Activated naive CD4-positive, alpha-beta T cell treated with anti-CD3 and anti-CD28 coated beads, Interleukin-2, amount 50 U/mL, for 72 hours (primary cell): ENCODE measurements around the gene LRP1B. TPM values are rescaled to one million over a fixed set of nuclear protein-coding genes. Genes with fewer than 3 reads are reported as not detected.
"Not testable (repeated sequence)": the region's sequence is repeated elsewhere in the genome, so short reads cannot be mapped to it uniquely, and the experiment has no call there.

Experiments
- ATAC-seq, 2 donors: fragments of 150-1000 bp; cut with Tn5 transposase; 2 replicates each; pipeline ENCODE4 v1.10.0; 2021; ENCODE audit warnings: mild to moderate bottlenecking in 2 of 2, moderate library complexity in 2 of 2
- DNase-seq, 2 donors: peaks; one replicate each; pipeline ENCODE4 v3.0.0; 2021 to 2022; ENCODE audit warnings: low spot score in 2 of 2
- H3K27ac Mint-ChIP-seq, 2 donors: one replicate each; pipeline ENCODE4 v1.8.0; 2022; ENCODE audit warnings: mild to moderate bottlenecking in 2 of 2, mixed read lengths in 2 of 2
- H3K36me3 Mint-ChIP-seq, 2 donors: one replicate each; pipeline ENCODE4 v1.8.0; 2022; ENCODE audit warnings: mixed read lengths in 2 of 2
- H3K9me3 Mint-ChIP-seq, 2 donors: one replicate each; pipeline ENCODE4 v1.8.0; 2022; ENCODE audit warnings: mixed read lengths in 2 of 2
- total RNA-seq, 2 donors: library from RNA; stranded (reverse); gene quantifications; one replicate each; pipeline ENCODE4 v1.2.3, GENCODE V29; 2022

Gene LRP1B
- total RNA-seq, 2 donors from 2014 or later = not detected

- not testable (repeated sequence) for DNase-seq, H3K27ac Mint-ChIP-seq, ATAC-seq, H3K36me3 Mint-ChIP-seq
- H3K9me3 Mint-ChIP-seq = peaks cover 16 to 17% of the 10 kb centered on the region in 2 donors
Observed at GRCh38 chr2:140427033-140427432, 1703.8 kb downstream of the LRP1B start.

GRCh38 chr2:140424471-140424870, 1706.3 kb downstream of the LRP1B start:
- Mint-ChIP-seq H3K9me3 (peaks cover 16 to 17% of the 10 kb centered on the region in 2 donors), H3K27ac (no peak overlapping the region), H3K36me3 (no peaks in the 10 kb centered on the region)
- DNase-seq = no peak
- no peak for ATAC-seq

- Mint-ChIP-seq H3K36me3 (no peaks in the 10 kb centered on the region), H3K27ac (no peak overlapping the region), H3K9me3 (peaks cover 17 to 18% of the 10 kb centered on the region in 2 donors)
- ATAC-seq (no peak), DNase-seq (no peak)
Observed at GRCh38 chr2:140422759-140423158, 1708.1 kb downstream of the LRP1B start.

GRCh38 chr2:140417504-140417903, 1713.3 kb downstream of the LRP1B start:
- Mint-ChIP-seq H3K27ac (no peak overlapping the region), H3K9me3 (peaks cover 10 to 20% of the 10 kb centered on the region in 2 donors), H3K36me3 (no peaks in the 10 kb centered on the region)
- DNase-seq (no peak), ATAC-seq (no peak)

GRCh38 chr2:140416577-140416976, 1714.2 kb downstream of the LRP1B start:
- ATAC-seq (no peak), DNase-seq (no peak)
- H3K36me3 Mint-ChIP-seq = no peaks in the 10 kb centered on the region
- peaks cover 5 to 16% of the 10 kb centered on the region in 2 donors for H3K9me3 Mint-ChIP-seq
- H3K27ac Mint-ChIP-seq = no peak overlapping the region

- H3K9me3 Mint-ChIP-seq = peaks cover 5 to 19% of the 10 kb centered on the region in 2 donors
- H3K36me3 Mint-ChIP-seq, ATAC-seq, H3K27ac Mint-ChIP-seq, DNase-seq: not testable (repeated sequence)
Observed at GRCh38 chr2:140415035-140415434, 1715.8 kb downstream of the LRP1B start.

- Mint-ChIP-seq H3K36me3 (no peaks in the 10 kb centered on the region), H3K27ac (no peak overlapping the region), H3K9me3 (peaks cover 11 to 29% of the 10 kb centered on the region in 2 donors)
- ATAC-seq (no peak), DNase-seq (no peak)
Observed at GRCh38 chr2:140410695-140411094, 1720.1 kb downstream of the LRP1B start.

GRCh38 chr2:140401056-140401455, 1729.8 kb downstream of the LRP1B start:
- Mint-ChIP-seq H3K27ac (no peak overlapping the region), H3K36me3 (peaks cover 0 to 12% of the 10 kb centered on the region in 2 donors), H3K9me3 (peaks cover 18 to 32% of the 10 kb centered on the region in 2 donors)
- DNase-seq (no peak), ATAC-seq (no peak)

GRCh38 chr2:140392824-140393223, 1738.0 kb downstream of the LRP1B start:
- Mint-ChIP-seq H3K36me3 (no peaks in the 10 kb centered on the region), H3K27ac (no peak overlapping the region), H3K9me3 (peaks cover 0 to 4% of the 10 kb centered on the region in 2 donors)
- DNase-seq = no peak
- ATAC-seq = no peak

- no peaks in the 10 kb centered on the region for H3K36me3 Mint-ChIP-seq
- ATAC-seq (no peak), DNase-seq (no peak)
- H3K9me3 Mint-ChIP-seq = peaks cover 4 to 8% of the 10 kb centered on the region in 2 donors
- no peak overlapping the region for H3K27ac Mint-ChIP-seq
Observed at GRCh38 chr2:140384946-140385345, 1745.9 kb downstream of the LRP1B start.

GRCh38 chr2:140383781-140384180, 1747.0 kb downstream of the LRP1B start:
- peaks cover 8% of the 10 kb centered on the region in 2 donors for H3K9me3 Mint-ChIP-seq
- ATAC-seq = no peak

GRCh38 chr2:140376686-140377085, 1754.1 kb downstream of the LRP1B start:
- Mint-ChIP-seq H3K27ac (no peak overlapping the region), H3K36me3 (no peaks in the 10 kb centered on the region)

More at GRCh38 chr2:140383781-140384180, 1747.0 kb downstream of the LRP1B start:
- no peak for DNase-seq
- no peaks in the 10 kb centered on the region for H3K36me3 Mint-ChIP-seq
- H3K27ac Mint-ChIP-seq = no peak overlapping the region

GRCh38 chr2:140363131-140363530, 1767.7 kb downstream of the LRP1B start:
- no peak overlapping the region for H3K27ac Mint-ChIP-seq
- peaks cover 12 to 14% of the 10 kb centered on the region in 2 donors for H3K9me3 Mint-ChIP-seq
- no peak for ATAC-seq
- DNase-seq = no peak
- H3K36me3 Mint-ChIP-seq = no peaks in the 10 kb centered on the region

More at GRCh38 chr2:140376686-140377085, 1754.1 kb downstream of the LRP1B start:
- H3K9me3 Mint-ChIP-seq = peaks cover 4 to 10% of the 10 kb centered on the region in 2 donors
- no peak for ATAC-seq
- no peak for DNase-seq

GRCh38 chr2:140362361-140362760, 1768.5 kb downstream of the LRP1B start:
- DNase-seq = no peak
- Mint-ChIP-seq H3K36me3 (no peaks in the 10 kb centered on the region), H3K27ac (no peak overlapping the region), H3K9me3 (peaks cover 12 to 14% of the 10 kb centered on the region in 2 donors)
- ATAC-seq = no peak

- Mint-ChIP-seq H3K9me3 (peaks cover 0 to 4% of the 10 kb centered on the region in 2 donors), H3K27ac (no peak overlapping the region), H3K36me3 (no peaks in the 10 kb centered on the region)
- DNase-seq (no peak), ATAC-seq (no peak)
Observed at GRCh38 chr2:140359056-140359771, 1771.6 kb downstream of the LRP1B start.

- H3K36me3 Mint-ChIP-seq = no peaks in the 10 kb centered on the region
- ATAC-seq (no peak), DNase-seq (no peak)
- no peak overlapping the region for H3K27ac Mint-ChIP-seq
- H3K9me3 Mint-ChIP-seq = peaks cover 5 to 7% of the 10 kb centered on the region in 2 donors
Observed at GRCh38 chr2:140356697-140357096, 1774.1 kb downstream of the LRP1B start.

GRCh38 chr2:140355511-140356090, 1775.2 kb downstream of the LRP1B start:
- Mint-ChIP-seq H3K27ac (no peak overlapping the region), H3K36me3 (no peaks in the 10 kb centered on the region), H3K9me3 (peaks cover 5 to 7% of the 10 kb centered on the region in 2 donors)
- DNase-seq = no peak
- ATAC-seq = no peak

- no peak for DNase-seq
- Mint-ChIP-seq H3K27ac (no peak overlapping the region), H3K9me3 (peaks cover 5 to 7% of the 10 kb centered on the region in 2 donors), H3K36me3 (no peaks in the 10 kb centered on the region)
- no peak for ATAC-seq
Observed at GRCh38 chr2:140354544-140354943, 1776.3 kb downstream of the LRP1B start.
